ENCODE results near the gene CEMIP2. TPM values are rescaled to one million over a fixed set of nuclear protein-coding genes. Genes with fewer than 3 reads are reported as not detected.

The CEMIP2 gene
- total RNA-seq, 1 experiment from 2014 or later, result 16.0 TPM

- TF ChIP-seq CTCF (conservative IDR thresholded peaks at IDR 0.05; ENCODE audit: low read depth, low read length) (no peak), EZH2phosphoT487 (IDR thresholded peaks at IDR 0.05; ENCODE audit: borderline replicate concordance, low read length) (no peak), EZH2 (IDR thresholded peaks at IDR 0.05; ENCODE audit: low read length, unreplicated experiment) (no peak)
- peak; percentile 74 for DNase-seq
- intact Hi-C loops (cut with micrococcal nuclease), result no loop called here
- no peaks in the 10 kb centered on the region for H3K9me2 ChIP-seq (replicated peaks; ENCODE audit: low read length)
- H3K79me2 ChIP-seq (ENCODE audit: low read length), result peaks cover 92% of the 10 kb centered on the region
- H4K20me1 ChIP-seq (ENCODE audit: low read length), result peaks cover 42% of the 10 kb centered on the region
- H3K9me3 ChIP-seq (ENCODE audit: low read length), result no peaks in the 10 kb centered on the region
- peak overlapping the region; percentile 66 for H3K27ac ChIP-seq (ENCODE audit: low read length)
- peak; percentile 29 for ATAC-seq
- no peak overlapping the region for H2AFZ ChIP-seq (ENCODE audit: low read length)
- POLR2A ChIA-PET (ENCODE audit: unreplicated experiment), result interaction anchor here (0.7 kb wide), 1 partner anchor 225 kb away, joined by 7 read pairs; no protein-coding TSS in a partner anchor
- H3K27me3 ChIP-seq (ENCODE audit: low read length), result no peaks in the 10 kb centered on the region
- peak overlapping the region; percentile 4 for H3K4me3 ChIP-seq (ENCODE audit: low read length)
- no peak overlapping the region for H3K9ac ChIP-seq (ENCODE audit: low read length)
- no peaks in the 10 kb centered on the region for H3K36me3 ChIP-seq (ENCODE audit: low read depth, low read length)
- no TSS peak for BruUV-seq (replicated peaks)
- peaks cover 12% of the 10 kb centered on the region for H3F3A ChIP-seq (ENCODE audit: low read length, unreplicated experiment)
- peak overlapping the region; percentile 97 for H3K4me2 ChIP-seq (ENCODE audit: low read length)
- CTCF ChIA-PET, result no interaction called here
- peaks cover 74% of the 10 kb centered on the region for H3K4me1 ChIP-seq (ENCODE audit: insufficient read depth, low read length)
Measured at GRCh38 chr9:71762900-71763653, 5.2 kb downstream of the CEMIP2 start.

GRCh38 chr9:71761938-71762353, 6.4 kb downstream of the CEMIP2 start:
- DNase-seq (peak; percentile 10), ATAC-seq (no peak)
- peak overlapping the region; percentile 97; the same call in 1 of the 2 replicates for H3K4me2 ChIP-seq (ENCODE audit: low read length)
- H4K20me1 ChIP-seq (ENCODE audit: low read length), result peaks cover 34% of the 10 kb centered on the region
- no peak overlapping the region for H3K27ac ChIP-seq (ENCODE audit: low read length)
- peaks cover 12% of the 10 kb centered on the region for H3F3A ChIP-seq (ENCODE audit: low read length, unreplicated experiment)
- no peak overlapping the region for H3K9ac ChIP-seq (ENCODE audit: low read length)
- H2AFZ ChIP-seq (ENCODE audit: low read length), result no peak overlapping the region
- no peak overlapping the region for H3K4me3 ChIP-seq (ENCODE audit: low read length)
- ChIA-PET CTCF (interaction anchor here (0.7 kb wide), 1 partner anchor 382 kb away, joined by 3 read pairs; no protein-coding TSS in a partner anchor), POLR2A (ENCODE audit: unreplicated experiment) (no interaction called here)
- H3K4me1 ChIP-seq (ENCODE audit: insufficient read depth, low read length), result peaks cover 75% of the 10 kb centered on the region
- H3K9me2 ChIP-seq (replicated peaks; ENCODE audit: low read length), result no peaks in the 10 kb centered on the region
- no peaks in the 10 kb centered on the region for H3K36me3 ChIP-seq (ENCODE audit: low read depth, low read length)
- intact Hi-C loops (cut with micrococcal nuclease), result no loop called here
- no peaks in the 10 kb centered on the region for H3K27me3 ChIP-seq (ENCODE audit: low read length)
- peaks cover 92% of the 10 kb centered on the region for H3K79me2 ChIP-seq (ENCODE audit: low read length)
- TF ChIP-seq EZH2 (IDR thresholded peaks at IDR 0.05; ENCODE audit: low read length, unreplicated experiment), result no peak
- no peak for TF ChIP-seq EZH2phosphoT487 (IDR thresholded peaks at IDR 0.05; ENCODE audit: borderline replicate concordance, low read length)
- TF ChIP-seq CTCF (conservative IDR thresholded peaks at IDR 0.05; ENCODE audit: low read depth, low read length), result no peak
- BruUV-seq (replicated peaks), result no TSS peak
- no peaks in the 10 kb centered on the region for H3K9me3 ChIP-seq (ENCODE audit: low read length)

- Histone ChIP-seq H4K20me1 (ENCODE audit: low read length) (peaks cover 26% of the 10 kb centered on the region), H2AFZ (ENCODE audit: low read length) (no peak overlapping the region), H3K4me2 (ENCODE audit: low read length) (no peak overlapping the region), H3F3A (ENCODE audit: low read length, unreplicated experiment) (peaks cover 12% of the 10 kb centered on the region), H3K79me2 (ENCODE audit: low read length) (peaks cover 90% of the 10 kb centered on the region), H3K27ac (ENCODE audit: low read length) (no peak overlapping the region), H3K9me3 (ENCODE audit: low read length) (no peaks in the 10 kb centered on the region), H3K9ac (ENCODE audit: low read length) (no peak overlapping the region), H3K9me2 (replicated peaks; ENCODE audit: low read length) (no peaks in the 10 kb centered on the region), H3K27me3 (ENCODE audit: low read length) (no peaks in the 10 kb centered on the region), H3K36me3 (ENCODE audit: low read depth, low read length) (no peaks in the 10 kb centered on the region), H3K4me1 (ENCODE audit: insufficient read depth, low read length) (peaks cover 65% of the 10 kb centered on the region), H3K4me3 (ENCODE audit: low read length) (no peak overlapping the region)
- no peak for ATAC-seq
- intact Hi-C loops (cut with micrococcal nuclease), result no loop called here
- ChIA-PET POLR2A (ENCODE audit: unreplicated experiment) (no interaction called here), CTCF (no interaction called here)
- TF ChIP-seq EZH2phosphoT487 (IDR thresholded peaks at IDR 0.05; ENCODE audit: borderline replicate concordance, low read length) (no peak), CTCF (conservative IDR thresholded peaks at IDR 0.05; ENCODE audit: low read depth, low read length) (no peak), EZH2 (IDR thresholded peaks at IDR 0.05; ENCODE audit: low read length, unreplicated experiment) (no peak)
- no peak for DNase-seq
- no TSS peak for BruUV-seq (replicated peaks)
Measured at GRCh38 chr9:71760901-71761300, 7.4 kb downstream of the CEMIP2 start.
